Measurements from ENCODE around the gene PTPRT. TPM values are rescaled to one million over a fixed set of nuclear protein-coding genes. Genes with fewer than 3 reads are reported as not detected.

The PTPRT gene
- total RNA-seq, 2 experiments from 2014 or later: not detected

GRCh38 chr20:42775866-42776265 is 413.8 kb downstream of the PTPRT start:
- H3K36me3 Mint-ChIP-seq: no peaks in the 10 kb centered on the region
- no peaks in the 10 kb centered on the region for H3K4me1 Mint-ChIP-seq
- POLR2A ChIA-PET: no interaction called here

GRCh38 chr20:42775037-42775436 is 414.7 kb downstream of the PTPRT start:
- POLR2A ChIA-PET: no interaction called here
- no peak overlapping the region for H3K4me3 Mint-ChIP-seq
- DNase-seq (no peak), ATAC-seq (ENCODE audit: low read depth) (no peak)
- H3K27me3 Mint-ChIP-seq: no peaks in the 10 kb centered on the region
- no peaks in the 10 kb centered on the region for H3K4me1 Mint-ChIP-seq
- H3K27ac Mint-ChIP-seq: no peak overlapping the region
- peaks cover 2% of the 10 kb centered on the region for H3K9me3 Mint-ChIP-seq
- H3K36me3 Mint-ChIP-seq: no peaks in the 10 kb centered on the region

More at GRCh38 chr20:42775866-42776265, 413.8 kb downstream of the PTPRT start:
- Mint-ChIP-seq H3K9me3 (peaks cover 2% of the 10 kb centered on the region), H3K4me3 (no peak overlapping the region), H3K27ac (no peak overlapping the region), H3K27me3 (no peaks in the 10 kb centered on the region)
- DNase-seq (no peak), ATAC-seq (ENCODE audit: low read depth) (no peak)

GRCh38 chr20:42763015-42763414 is 426.7 kb downstream of the PTPRT start:
- ATAC-seq (ENCODE audit: low read depth) (no peak), DNase-seq (no peak)
- no peaks in the 10 kb centered on the region for H3K27me3 Mint-ChIP-seq
- H3K4me1 Mint-ChIP-seq: no peaks in the 10 kb centered on the region
- H3K9me3 Mint-ChIP-seq: peaks cover 3% of the 10 kb centered on the region
- no peaks in the 10 kb centered on the region for H3K36me3 Mint-ChIP-seq
- H3K4me3 Mint-ChIP-seq: no peak overlapping the region
- no peak overlapping the region for H3K27ac Mint-ChIP-seq
- POLR2A ChIA-PET: no interaction called here

- Mint-ChIP-seq H3K27me3 (no peaks in the 10 kb centered on the region), H3K4me1 (no peaks in the 10 kb centered on the region), H3K27ac (no peak overlapping the region), H3K9me3 (peaks cover 1% of the 10 kb centered on the region), H3K4me3 (no peak overlapping the region), H3K36me3 (no peaks in the 10 kb centered on the region)
- DNase-seq (no peak), ATAC-seq (ENCODE audit: low read depth) (no peak)
- POLR2A ChIA-PET: no interaction called here
These were observed 432.7 kb downstream of the PTPRT start for GRCh38 chr20:42756991-42757390.

GRCh38 chr20:42754706-42755105 is 435.0 kb downstream of the PTPRT start:
- ATAC-seq (ENCODE audit: low read depth) (no peak), DNase-seq (no peak)
- POLR2A ChIA-PET: no interaction called here
- Mint-ChIP-seq H3K9me3 (peaks cover under 1% of the 10 kb centered on the region), H3K27me3 (no peaks in the 10 kb centered on the region), H3K36me3 (no peaks in the 10 kb centered on the region), H3K27ac (no peak overlapping the region), H3K4me1 (no peaks in the 10 kb centered on the region), H3K4me3 (no peak overlapping the region)

- POLR2A ChIA-PET: no interaction called here
- DNase-seq (no peak), ATAC-seq (ENCODE audit: low read depth) (no peak)
- no peak overlapping the region for H3K27ac Mint-ChIP-seq
- no peaks in the 10 kb centered on the region for H3K9me3 Mint-ChIP-seq
- H3K4me3 Mint-ChIP-seq: no peak overlapping the region
- no peaks in the 10 kb centered on the region for H3K36me3 Mint-ChIP-seq
- H3K4me1 Mint-ChIP-seq: no peaks in the 10 kb centered on the region
- H3K27me3 Mint-ChIP-seq: no peaks in the 10 kb centered on the region
These were observed 437.1 kb downstream of the PTPRT start for GRCh38 chr20:42752620-42753019.

- no peaks in the 10 kb centered on the region for H3K27me3 Mint-ChIP-seq
- no peak for DNase-seq
- POLR2A ChIA-PET: no interaction called here
- no peaks in the 10 kb centered on the region for H3K4me1 Mint-ChIP-seq
- H3K4me3 Mint-ChIP-seq: no peak overlapping the region
- no peaks in the 10 kb centered on the region for H3K36me3 Mint-ChIP-seq
- ATAC-seq (ENCODE audit: low read depth): no peak
- H3K9me3 Mint-ChIP-seq: no peaks in the 10 kb centered on the region
- no peak overlapping the region for H3K27ac Mint-ChIP-seq
These were observed 440.1 kb downstream of the PTPRT start for GRCh38 chr20:42749556-42749955.

- ATAC-seq (ENCODE audit: low read depth) (no peak), DNase-seq (no peak)
- peaks cover 6% of the 10 kb centered on the region for H3K9me3 Mint-ChIP-seq
- POLR2A ChIA-PET: no interaction called here
- H3K27ac Mint-ChIP-seq: no peak overlapping the region
- no peaks in the 10 kb centered on the region for H3K4me1 Mint-ChIP-seq
- no peaks in the 10 kb centered on the region for H3K27me3 Mint-ChIP-seq
- no peak overlapping the region for H3K4me3 Mint-ChIP-seq
- no peaks in the 10 kb centered on the region for H3K36me3 Mint-ChIP-seq
These were observed 441.8 kb downstream of the PTPRT start for GRCh38 chr20:42747765-42748411.

GRCh38 chr20:42744756-42745465 is 444.8 kb downstream of the PTPRT start:
- peaks cover 7% of the 10 kb centered on the region for H3K9me3 Mint-ChIP-seq
- no peaks in the 10 kb centered on the region for H3K4me1 Mint-ChIP-seq

GRCh38 chr20:42742926-42743325 is 446.8 kb downstream of the PTPRT start:
- POLR2A ChIA-PET: no interaction called here
- Mint-ChIP-seq H3K36me3 (no peaks in the 10 kb centered on the region), H3K9me3 (peaks cover 10% of the 10 kb centered on the region), H3K27ac (no peak overlapping the region), H3K27me3 (no peaks in the 10 kb centered on the region), H3K4me3 (no peak overlapping the region), H3K4me1 (no peaks in the 10 kb centered on the region)
- no peak for DNase-seq
- no peak for ATAC-seq (ENCODE audit: low read depth)

More at GRCh38 chr20:42744756-42745465, 444.8 kb downstream of the PTPRT start:
- POLR2A ChIA-PET: no interaction called here
- Mint-ChIP-seq H3K27ac (no peak overlapping the region), H3K27me3 (no peaks in the 10 kb centered on the region), H3K4me3 (no peak overlapping the region), H3K36me3 (no peaks in the 10 kb centered on the region)
- ATAC-seq (ENCODE audit: low read depth): no peak
- no peak for DNase-seq

- ATAC-seq (ENCODE audit: low read depth) (no peak), DNase-seq (no peak)
- H3K4me3 Mint-ChIP-seq: no peak overlapping the region
- H3K27ac Mint-ChIP-seq: no peak overlapping the region
- H3K36me3 Mint-ChIP-seq: no peaks in the 10 kb centered on the region
- no peaks in the 10 kb centered on the region for H3K27me3 Mint-ChIP-seq
- POLR2A ChIA-PET: no interaction called here
- H3K9me3 Mint-ChIP-seq: peaks cover 12% of the 10 kb centered on the region
- H3K4me1 Mint-ChIP-seq: no peaks in the 10 kb centered on the region
These were observed 447.8 kb downstream of the PTPRT start for GRCh38 chr20:42741906-42742305.

- ATAC-seq (ENCODE audit: low read depth): no peak
- H3K9me3 Mint-ChIP-seq: peaks cover 15% of the 10 kb centered on the region
- H3K36me3 Mint-ChIP-seq: no peaks in the 10 kb centered on the region
- no peaks in the 10 kb centered on the region for H3K4me1 Mint-ChIP-seq
- POLR2A ChIA-PET: no interaction called here
- no peaks in the 10 kb centered on the region for H3K27me3 Mint-ChIP-seq
- no peak overlapping the region for H3K27ac Mint-ChIP-seq
- no peak overlapping the region for H3K4me3 Mint-ChIP-seq
- no peak for DNase-seq
These were observed 449.4 kb downstream of the PTPRT start for GRCh38 chr20:42740226-42740870.

- no peak for ATAC-seq (ENCODE audit: low read depth)
- POLR2A ChIA-PET: no interaction called here
- no peak for DNase-seq
- H3K27me3 Mint-ChIP-seq: no peaks in the 10 kb centered on the region
- H3K36me3 Mint-ChIP-seq: no peaks in the 10 kb centered on the region
- no peak overlapping the region for H3K4me3 Mint-ChIP-seq
- no peaks in the 10 kb centered on the region for H3K4me1 Mint-ChIP-seq
- H3K9me3 Mint-ChIP-seq: peaks cover 15% of the 10 kb centered on the region
- no peak overlapping the region for H3K27ac Mint-ChIP-seq
These were observed 450.0 kb downstream of the PTPRT start for GRCh38 chr20:42739683-42740082.

GRCh38 chr20:42735539-42735938 is 454.2 kb downstream of the PTPRT start:
- no peak for ATAC-seq (ENCODE audit: low read depth)
- POLR2A ChIA-PET: no interaction called here
- peaks cover 8% of the 10 kb centered on the region for H3K9me3 Mint-ChIP-seq
- DNase-seq: no peak
- H3K4me3 Mint-ChIP-seq: no peak overlapping the region
- H3K27me3 Mint-ChIP-seq: no peaks in the 10 kb centered on the region
- no peak overlapping the region for H3K27ac Mint-ChIP-seq
- no peaks in the 10 kb centered on the region for H3K36me3 Mint-ChIP-seq
- no peaks in the 10 kb centered on the region for H3K4me1 Mint-ChIP-seq

Measured in activated naive CD8-positive, alpha-beta T cell treated with anti-CD3 and anti-CD28 coated beads, Interleukin-2, amount 10 ng/mL, durations not matched to agents 7 days and 5 days (primary cell).